Measurements from ENCODE around the gene ARID1A.

- TF ChIP-seq CEBPB (IDR thresholded peaks at IDR 0.05), result no peak
- TF ChIP-seq TEAD4 (IDR thresholded peaks at IDR 0.05), result no peak
- TF ChIP-seq, protein P1, sequence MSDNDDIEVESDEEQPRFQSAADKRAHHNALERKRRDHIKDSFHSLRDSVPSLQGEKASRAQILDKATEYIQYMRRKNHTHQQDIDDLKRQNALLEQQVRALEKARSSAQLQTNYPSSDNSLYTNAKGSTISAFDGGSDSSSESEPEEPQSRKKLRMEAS (IDR thresholded peaks at IDR 0.05), result no peak
- no peak for TF ChIP-seq EP300 (IDR thresholded peaks at IDR 0.05; ENCODE audit: borderline replicate concordance)
- TF ChIP-seq TAF1 (IDR thresholded peaks at IDR 0.05; ENCODE audit: low read depth), result no peak
- no peak for TF ChIP-seq YY1 (IDR thresholded peaks at IDR 0.05; ENCODE audit: low read depth)
- no peak for TF ChIP-seq ZBTB7A (IDR thresholded peaks at IDR 0.05; ENCODE audit: low read depth)
- TF ChIP-seq RAD21 (IDR thresholded peaks at IDR 0.05; ENCODE audit: low read depth), result no peak
Observed at GRCh38 chr1:26771285-26771642, 75.4 kb downstream of the ARID1A start.

Measured in Ishikawa (cell line).